ENCODE data around the gene EHMT2.

DNA sequence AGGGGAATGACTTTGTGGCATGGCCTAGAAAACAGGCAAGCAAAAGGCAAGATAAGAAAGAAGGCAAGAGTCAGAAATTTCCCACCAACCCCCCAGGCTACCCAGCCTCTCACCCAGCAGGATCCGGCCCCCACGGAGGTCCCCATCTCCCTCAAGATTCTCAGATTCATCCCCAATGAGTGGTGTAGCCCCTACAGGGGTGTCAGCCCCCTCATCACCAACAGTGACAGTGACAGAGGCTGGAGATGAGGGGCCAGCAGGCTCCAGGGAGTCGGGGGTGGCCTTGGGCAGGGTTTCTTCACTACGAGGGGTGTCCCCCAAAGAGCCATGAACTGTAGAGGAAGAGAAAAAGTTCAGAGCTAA, 1.0 kb downstream of the EHMT2 start:
- TF ChIP-seq POLR2A (IDR thresholded peaks at IDR 0.05) (no peak), EP300 (IDR thresholded peaks at IDR 0.05) (no peak)
- TF ChIP-seq, protein P1, sequence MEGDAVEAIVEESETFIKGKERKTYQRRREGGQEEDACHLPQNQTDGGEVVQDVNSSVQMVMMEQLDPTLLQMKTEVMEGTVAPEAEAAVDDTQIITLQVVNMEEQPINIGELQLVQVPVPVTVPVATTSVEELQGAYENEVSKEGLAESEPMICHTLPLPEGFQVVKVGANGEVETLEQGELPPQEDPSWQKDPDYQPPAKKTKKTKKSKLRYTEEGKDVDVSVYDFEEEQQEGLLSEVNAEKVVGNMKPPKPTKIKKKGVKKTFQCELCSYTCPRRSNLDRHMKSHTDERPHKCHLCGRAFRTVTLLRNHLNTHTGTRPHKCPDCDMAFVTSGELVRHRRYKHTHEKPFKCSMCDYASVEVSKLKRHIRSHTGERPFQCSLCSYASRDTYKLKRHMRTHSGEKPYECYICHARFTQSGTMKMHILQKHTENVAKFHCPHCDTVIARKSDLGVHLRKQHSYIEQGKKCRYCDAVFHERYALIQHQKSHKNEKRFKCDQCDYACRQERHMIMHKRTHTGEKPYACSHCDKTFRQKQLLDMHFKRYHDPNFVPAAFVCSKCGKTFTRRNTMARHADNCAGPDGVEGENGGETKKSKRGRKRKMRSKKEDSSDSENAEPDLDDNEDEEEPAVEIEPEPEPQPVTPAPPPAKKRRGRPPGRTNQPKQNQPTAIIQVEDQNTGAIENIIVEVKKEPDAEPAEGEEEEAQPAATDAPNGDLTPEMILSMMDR (IDR thresholded peaks at IDR 0.05): no peak
